Measurements from ENCODE around the gene ZG16B. TPM values are rescaled to one million over a fixed set of nuclear protein-coding genes. Genes with fewer than 3 reads are reported as not detected.

Gene ZG16B
- total RNA-seq, 1 donor from 2014 or later, result 6.5 TPM

- intact Hi-C loops (cut with micrococcal nuclease), result no loop called here
Observed at GRCh38 chr16:2824626-2825025, 5.5 kb upstream of the ZG16B start.

DNA sequence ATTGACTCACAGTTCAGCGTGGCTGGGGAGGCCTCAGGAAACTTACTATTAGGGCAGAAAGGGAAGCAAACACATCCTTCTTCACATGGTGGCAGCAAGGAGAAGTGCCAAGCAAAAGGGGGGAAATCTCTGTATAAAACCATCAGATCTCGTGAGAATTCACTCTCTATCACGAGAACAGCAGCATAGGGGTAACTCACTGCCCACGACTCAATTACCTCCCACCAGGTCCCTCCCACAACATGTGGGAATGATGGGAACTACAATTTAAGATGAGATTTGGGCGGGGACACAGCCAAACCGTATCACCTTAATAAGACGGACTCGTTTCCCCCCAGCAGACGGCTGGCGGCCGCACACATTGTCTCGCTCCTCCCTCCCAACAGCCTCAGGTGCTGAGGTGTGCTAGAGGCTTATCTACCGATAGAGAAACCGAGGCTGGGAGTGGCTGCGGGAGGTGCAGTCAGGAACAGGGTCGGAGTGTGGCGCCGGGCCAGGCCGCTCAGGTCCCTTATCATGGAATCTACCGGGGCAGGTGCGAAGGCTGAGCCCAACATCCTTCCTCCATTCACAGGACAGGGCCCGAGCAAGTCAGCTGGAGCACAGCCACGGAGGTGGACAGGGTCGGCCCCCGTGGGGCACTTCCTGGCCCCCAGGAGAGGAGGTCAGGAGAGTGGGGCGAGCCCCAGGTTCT, 4.9 kb upstream of the ZG16B start:
- intact Hi-C loops (cut with micrococcal nuclease), result no loop called here

GRCh38 chr16:2825906-2826305, 4.2 kb upstream of the ZG16B start:
- intact Hi-C loops (cut with micrococcal nuclease), result no loop called here

DNA sequence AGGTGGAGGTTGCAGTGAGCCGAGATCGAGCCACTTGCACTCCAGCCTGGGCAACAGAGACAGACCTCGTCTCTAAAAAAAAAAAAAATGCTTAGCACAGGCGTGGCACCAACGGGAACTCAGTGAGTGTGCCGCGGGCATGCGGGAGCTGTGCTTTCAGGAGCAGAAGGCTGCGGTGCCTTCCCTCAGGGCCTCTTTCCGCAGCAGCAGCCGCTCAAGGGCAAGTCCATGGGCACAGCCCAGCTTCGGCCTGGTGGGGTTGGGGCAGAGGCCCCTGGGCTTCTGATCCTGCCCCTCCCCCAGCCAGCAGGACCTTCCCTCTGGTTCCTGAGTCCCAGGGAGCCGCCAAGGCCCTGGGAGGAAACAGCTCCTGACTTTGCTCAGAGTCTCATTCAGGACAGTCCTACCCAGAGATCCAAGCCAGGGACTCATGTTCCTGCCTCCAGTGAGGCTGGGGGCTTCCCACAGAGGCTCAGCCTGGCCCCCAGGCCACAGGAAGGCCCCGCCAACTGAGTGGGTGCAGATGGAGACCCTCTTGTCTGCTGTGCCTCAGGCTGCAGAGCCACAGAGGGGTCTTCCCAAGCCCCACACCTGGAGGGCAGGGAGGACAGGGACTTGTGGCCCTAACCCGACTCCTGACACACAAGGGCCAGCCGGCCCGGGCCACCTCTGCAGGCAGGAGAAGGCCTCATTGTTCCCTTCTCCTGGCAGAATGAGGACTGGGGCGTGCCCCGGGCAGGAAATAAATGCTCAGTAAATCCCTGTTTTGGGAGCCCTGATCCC, 3.3 kb upstream of the ZG16B start:
- intact Hi-C loops (cut with micrococcal nuclease), result no loop called here

DNA sequence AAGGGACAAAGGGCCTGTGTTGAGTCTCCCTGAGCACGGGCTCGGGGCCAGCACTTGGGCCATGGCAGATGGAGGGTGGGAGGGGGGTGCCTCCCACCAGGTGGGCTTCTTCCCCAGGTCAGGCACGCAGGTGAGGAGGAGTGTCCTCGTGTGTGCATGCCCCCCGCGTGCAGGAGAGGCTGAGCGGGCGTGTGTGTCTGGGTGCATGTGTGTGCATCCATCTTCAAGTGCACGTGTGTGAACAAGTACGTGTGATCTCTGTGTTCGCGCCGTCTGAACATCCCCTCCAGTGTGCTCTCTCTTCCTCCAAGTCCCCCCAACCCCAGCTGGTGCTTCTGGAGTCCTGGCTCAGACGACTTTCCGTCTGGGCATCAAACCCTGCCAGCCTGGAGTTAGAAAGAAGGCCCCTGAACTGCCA, 2.7 kb upstream of the ZG16B start:
- intact Hi-C loops (cut with micrococcal nuclease), result no loop called here

DNA sequence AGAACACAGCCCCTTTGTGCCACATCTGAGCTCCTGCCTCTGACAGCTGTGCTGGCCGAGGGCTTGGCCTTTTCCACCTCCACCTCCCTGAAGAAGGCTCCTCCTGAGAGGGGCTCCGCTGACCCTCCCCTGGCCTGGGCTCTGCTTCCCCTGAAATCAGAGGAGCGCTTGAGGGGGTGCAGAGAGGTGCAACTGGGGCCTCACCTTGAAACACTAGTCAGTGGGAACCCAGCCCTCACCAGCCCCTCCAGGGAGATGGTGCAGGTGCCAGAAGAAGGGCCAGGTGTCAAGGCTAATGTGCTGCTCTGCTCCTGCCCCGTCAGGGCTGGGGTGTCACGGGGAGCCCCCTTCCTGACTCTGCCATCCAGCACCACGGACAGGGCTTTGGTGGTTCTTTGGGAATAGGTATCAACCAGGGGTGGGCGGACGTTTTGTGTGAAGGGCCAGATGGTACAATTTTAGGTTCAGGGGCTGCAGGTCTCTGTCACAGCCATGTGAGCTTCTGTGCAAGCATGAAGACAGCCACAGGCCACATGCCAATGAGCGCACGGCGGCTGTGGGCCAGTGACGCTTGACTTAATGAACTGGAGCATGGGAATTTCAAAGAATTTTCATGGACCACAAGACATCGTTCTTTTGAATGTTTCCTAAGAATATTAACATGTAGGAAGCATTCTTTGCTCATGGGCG, 2.1 kb upstream of the ZG16B start:
- intact Hi-C loops (cut with micrococcal nuclease), result no loop called here

GRCh38 chr16:2828521-2828840, 1.6 kb upstream of the ZG16B start:
- intact Hi-C loops (cut with micrococcal nuclease), result no loop called here

DNA sequence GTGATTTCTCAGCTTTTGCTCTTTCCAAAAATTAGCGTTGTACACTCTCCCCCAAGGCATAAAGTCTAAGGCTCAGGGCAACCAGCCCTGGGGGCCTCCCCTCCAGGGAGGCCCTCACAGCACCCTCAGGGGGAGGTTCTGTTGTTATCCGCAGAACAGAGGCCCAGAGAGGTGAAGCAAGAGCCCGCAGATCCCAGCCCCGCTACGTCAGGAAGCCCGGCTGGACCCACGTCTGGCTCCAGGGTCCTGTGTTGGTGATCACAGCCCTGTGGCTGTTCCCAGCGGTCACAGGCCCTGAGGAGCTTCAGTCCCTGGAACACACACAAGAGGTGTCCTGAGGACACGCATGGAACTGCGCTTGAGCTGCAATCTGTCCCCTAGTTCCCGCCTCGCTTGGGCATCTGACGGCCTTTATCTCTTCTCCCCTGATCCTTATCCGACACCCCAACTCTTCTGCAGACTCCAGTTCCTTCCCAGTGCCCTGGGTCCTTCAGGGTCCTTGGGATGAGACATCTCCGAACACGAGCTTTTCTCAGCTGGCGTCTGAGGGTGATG, 1.1 kb upstream of the ZG16B start:
- intact Hi-C loops (cut with micrococcal nuclease), result no loop called here

- intact Hi-C loops (cut with micrococcal nuclease), result no loop called here
Observed at GRCh38 chr16:2830355-2830695, 222 bp downstream of the ZG16B start.

GRCh38 chr16:2831203-2831602, 1.1 kb downstream of the ZG16B start:
- intact Hi-C loops (cut with micrococcal nuclease), result no loop called here

DNA sequence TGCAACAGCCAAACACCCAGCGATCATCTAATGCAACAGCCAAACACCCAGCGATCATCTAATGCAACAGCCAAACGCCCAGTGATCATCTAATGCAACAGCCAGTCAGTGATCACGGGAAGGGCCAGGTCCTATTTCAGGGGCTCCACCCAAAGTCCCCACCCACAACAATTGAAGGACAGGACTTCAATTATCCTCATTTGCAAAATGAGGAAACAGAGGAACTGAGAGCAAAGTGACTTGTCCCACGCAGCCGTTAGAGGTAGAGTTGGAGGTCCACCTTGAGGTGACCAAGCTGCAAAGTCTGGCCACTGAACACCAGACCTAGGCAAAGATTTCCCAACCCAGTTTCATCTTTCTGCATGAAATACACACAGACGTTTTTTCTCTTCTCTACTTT, 3.7 kb downstream of the ZG16B start:
- intact Hi-C loops (cut with micrococcal nuclease), result no loop called here

GRCh38 chr16:2834968-2835367, 4.9 kb downstream of the ZG16B start:
- intact Hi-C loops (cut with micrococcal nuclease), result no loop called here

DNA sequence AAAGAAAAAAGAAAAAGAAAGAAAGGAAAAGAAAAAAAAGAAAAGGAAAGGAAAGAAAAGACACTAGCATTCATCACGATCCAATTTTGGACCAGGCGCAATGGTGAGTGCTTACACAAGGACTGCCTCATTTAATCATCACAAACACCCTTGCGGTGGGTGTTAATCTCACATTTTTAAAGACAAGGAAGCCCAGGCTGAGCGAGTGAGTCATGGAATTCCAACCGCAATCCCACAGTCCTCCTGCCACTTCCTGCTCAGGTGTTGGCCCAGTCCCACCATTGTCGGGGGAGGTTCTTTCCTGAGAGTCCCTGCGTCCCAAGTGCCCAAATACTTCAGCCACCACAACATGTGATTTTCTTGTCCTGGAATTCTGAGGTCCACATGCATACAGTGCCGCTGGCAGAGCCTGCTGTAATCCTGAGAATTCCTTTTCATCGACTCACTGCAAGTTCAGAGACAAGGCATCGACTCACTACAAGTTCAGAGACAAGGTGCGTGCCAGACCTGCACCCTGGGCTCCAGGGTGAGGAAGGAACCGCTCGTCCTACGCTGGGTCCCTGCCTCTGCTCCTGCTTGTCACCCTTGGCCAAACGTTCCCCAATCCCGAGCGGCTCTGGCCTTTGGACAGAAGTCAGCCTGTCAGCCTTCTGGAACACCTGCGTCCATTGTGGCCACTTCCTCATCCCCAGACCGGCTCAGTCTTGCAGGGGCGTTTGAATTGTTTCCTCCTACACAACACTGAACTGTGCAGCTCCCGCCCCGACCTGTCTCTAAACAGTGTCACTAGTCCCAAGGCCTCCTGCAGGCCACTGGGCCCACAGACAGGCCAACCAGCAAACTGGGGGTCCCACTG, 5.8 kb downstream of the ZG16B start:
- intact Hi-C loops (cut with micrococcal nuclease), result no loop called here

- intact Hi-C loops (cut with micrococcal nuclease), result no loop called here
Observed at GRCh38 chr16:2836646-2837508, 6.8 kb downstream of the ZG16B start.

GRCh38 chr16:2838928-2839327, 8.8 kb downstream of the ZG16B start:
- intact Hi-C loops (cut with micrococcal nuclease), result loop anchor here (1.0 kb wide), 1 partner anchor 29 kb away; no protein-coding TSS in a partner anchor

DNA sequence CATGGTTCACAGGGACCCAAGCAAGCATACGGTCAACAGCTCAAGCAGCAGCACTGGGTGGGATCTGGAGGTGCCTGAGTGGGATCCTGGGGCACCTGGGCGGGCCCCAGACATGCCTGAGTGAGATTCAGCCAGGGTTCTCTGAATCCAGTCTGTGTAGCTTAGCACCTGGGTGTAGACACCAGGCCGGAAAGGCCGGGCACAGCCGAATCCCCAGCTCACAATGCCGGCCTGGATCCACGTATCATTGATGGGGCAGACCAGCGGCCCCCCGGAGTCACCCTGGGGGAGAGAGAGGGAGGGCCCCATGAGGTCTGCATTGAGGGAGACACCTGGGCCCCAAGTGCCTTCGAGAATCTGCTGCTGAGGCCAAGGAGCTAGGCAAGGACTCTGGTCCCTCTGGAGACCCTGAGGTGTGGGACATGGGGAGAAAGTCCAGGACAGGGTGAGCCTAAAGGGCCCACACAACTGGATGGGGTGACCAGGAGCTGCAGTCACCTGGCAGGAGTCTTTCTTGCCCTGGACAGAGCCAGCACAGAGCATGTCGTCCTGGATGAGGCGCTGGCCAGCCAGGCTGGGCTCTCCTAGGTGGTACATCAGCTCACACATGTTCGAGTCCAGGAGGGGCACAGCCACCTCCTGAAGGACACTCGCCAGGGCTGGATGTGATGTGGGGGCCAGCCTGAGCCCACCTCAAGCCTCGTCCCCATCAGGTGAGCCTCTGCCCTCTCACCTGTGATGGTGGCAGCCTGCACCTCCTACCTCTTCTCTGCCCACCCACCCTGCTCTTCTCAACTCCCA, 9.7 kb downstream of the ZG16B start:
- intact Hi-C loops (cut with micrococcal nuclease), result loop anchor here (1.0 kb wide), 1 partner anchor 28 kb away; no protein-coding TSS in a partner anchor

- intact Hi-C loops (cut with micrococcal nuclease), result no loop called here
Observed at GRCh38 chr16:2840914-2841313, 10.8 kb downstream of the ZG16B start.

DNA sequence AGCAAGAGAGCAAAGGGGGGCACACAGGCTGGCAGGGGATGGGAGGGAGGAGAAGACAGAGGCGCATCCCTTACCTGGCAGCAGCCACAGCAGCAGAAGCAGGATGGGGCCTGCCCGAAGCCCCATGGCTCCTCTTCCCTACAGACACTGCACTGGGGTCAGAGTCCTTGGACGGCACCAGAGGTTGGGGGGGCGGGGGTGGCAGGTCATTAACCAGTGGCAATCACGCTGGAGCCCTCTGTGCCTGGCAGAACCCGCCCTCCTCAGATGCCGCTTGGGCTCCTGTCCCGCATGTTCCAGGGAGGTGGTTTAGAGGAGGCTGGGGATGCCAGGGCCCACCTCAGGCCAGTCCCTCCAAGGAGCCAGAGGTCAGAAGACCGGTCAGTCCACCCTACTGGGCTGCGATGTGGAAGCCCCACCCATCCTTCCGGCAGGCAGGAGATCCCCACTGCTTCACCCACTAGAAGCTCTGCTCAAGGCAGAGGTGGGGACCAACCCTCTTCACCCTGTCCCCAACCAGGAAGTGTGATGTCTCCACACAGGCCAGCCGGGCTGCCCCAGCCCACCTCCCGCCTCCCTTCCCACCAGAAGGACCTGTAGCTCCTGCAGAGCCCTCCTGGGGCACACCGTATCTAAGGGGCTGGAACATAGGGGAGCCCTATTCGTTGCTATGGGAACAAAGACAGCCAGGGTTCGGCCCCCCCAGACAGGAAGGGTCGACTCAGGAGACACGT, 11.7 kb downstream of the ZG16B start:
- intact Hi-C loops (cut with micrococcal nuclease), result no loop called here
